Tibial nerve (tissue), 4 donors: ENCODE measurements around the gene TOMM70. TPM values are rescaled to one million over a fixed set of nuclear protein-coding genes. Genes with fewer than 3 reads are reported as not detected.
"Not testable (repeated sequence)": the region's sequence is repeated elsewhere in the genome, so short reads cannot be mapped to it uniquely, and the experiment has no call there.

ENCODE experiments used
- DNase-seq, 2 donors: peaks; one replicate each; pipeline ENCODE4 v3.0.0-alpha.2; 2019; ENCODE audit warnings: low spot score in 2 of 2
- H3K27ac ChIP-seq, 4 donors: fragments of 200-600 bp; sonication (generic) in 3 of 4; one replicate each; pipeline ENCODE4 v1.5.1; 2017 to 2019; ENCODE audit warnings: mild to moderate bottlenecking in 1 of 4
- H3K27me3 ChIP-seq, 2 donors: fragments of 200-600 bp; sonication (generic) in 1 of 2; one replicate each; pipeline versions ENCODE4 v1.5.1 to v1.6.0; 2017 to 2019
- H3K36me3 ChIP-seq, 3 donors: fragments of 200-600 bp; sonication (generic); one replicate each; pipeline ENCODE4 v1.5.1; 2018 to 2019
- H3K4me1 ChIP-seq, 4 donors: fragments of 200-600 bp; sonication (generic) in 3 of 4; one replicate each; pipeline ENCODE4 v1.5.1; 2017 to 2019
- H3K4me3 ChIP-seq, 4 donors: fragments of 200-600 bp; sonication (generic) in 3 of 4; one replicate each; pipeline ENCODE4 v1.5.1; 2017 to 2019; ENCODE audit warnings: mild to moderate bottlenecking in 1 of 4, moderate library complexity in 1 of 4
- H3K9me3 ChIP-seq, 4 donors: fragments of 200-600 bp; sonication (generic) in 3 of 4; one replicate each; pipeline ENCODE4 v1.5.1; 2017 to 2019
- EP300 ChIP-seq, 2 donors: sonication (generic); formaldehyde crosslinking; IDR thresholded peaks; one replicate each; pipeline ENCODE4 v1.6.1; 2017; ENCODE audit warnings: antibody characterized with exemption in 2 of 2, mild to moderate bottlenecking in 1 of 2
- POLR2A ChIP-seq, 2 donors: fragments of 450-650 bp; IDR thresholded peaks; one replicate each; pipeline ENCODE4 v1.6.1; 2017; ENCODE audit warnings: antibody characterized with exemption in 2 of 2, mild to moderate bottlenecking in 2 of 2, moderate library complexity in 2 of 2
- WGBS, 2 donors: methylation state at CpG; one replicate each; pipeline ENCODE4 v1.1.5; 2018; 5-methylcytosine and 5-hydroxymethylcytosine counted together
- total RNA-seq, 4 donors: library from RNA; depleted of rRNA; stranded (reverse); fragments of >200 nt; gene quantifications; one replicate each; pipeline ENCODE4 v1.1.0, GENCODE V29; 2016
- TF ChIP-seq, protein P1 (sequence below), 5 experiments: fragments of 200-600 bp in 3 of 5; fragments of 450-650 bp in 2 of 5; sonication (generic) in 3 of 5; IDR thresholded peaks; one replicate each; pipeline ENCODE4 v1.5.1; 2016 to 2019; ENCODE audit warnings: antibody characterized with exemption in 5 of 5, mild to moderate bottlenecking in 3 of 5, moderate library complexity in 2 of 5

TOMM70 gene
- 10 to 100 TPM; 32.7 to 42.6 (median 38.7) TPM for total RNA-seq

DNA sequence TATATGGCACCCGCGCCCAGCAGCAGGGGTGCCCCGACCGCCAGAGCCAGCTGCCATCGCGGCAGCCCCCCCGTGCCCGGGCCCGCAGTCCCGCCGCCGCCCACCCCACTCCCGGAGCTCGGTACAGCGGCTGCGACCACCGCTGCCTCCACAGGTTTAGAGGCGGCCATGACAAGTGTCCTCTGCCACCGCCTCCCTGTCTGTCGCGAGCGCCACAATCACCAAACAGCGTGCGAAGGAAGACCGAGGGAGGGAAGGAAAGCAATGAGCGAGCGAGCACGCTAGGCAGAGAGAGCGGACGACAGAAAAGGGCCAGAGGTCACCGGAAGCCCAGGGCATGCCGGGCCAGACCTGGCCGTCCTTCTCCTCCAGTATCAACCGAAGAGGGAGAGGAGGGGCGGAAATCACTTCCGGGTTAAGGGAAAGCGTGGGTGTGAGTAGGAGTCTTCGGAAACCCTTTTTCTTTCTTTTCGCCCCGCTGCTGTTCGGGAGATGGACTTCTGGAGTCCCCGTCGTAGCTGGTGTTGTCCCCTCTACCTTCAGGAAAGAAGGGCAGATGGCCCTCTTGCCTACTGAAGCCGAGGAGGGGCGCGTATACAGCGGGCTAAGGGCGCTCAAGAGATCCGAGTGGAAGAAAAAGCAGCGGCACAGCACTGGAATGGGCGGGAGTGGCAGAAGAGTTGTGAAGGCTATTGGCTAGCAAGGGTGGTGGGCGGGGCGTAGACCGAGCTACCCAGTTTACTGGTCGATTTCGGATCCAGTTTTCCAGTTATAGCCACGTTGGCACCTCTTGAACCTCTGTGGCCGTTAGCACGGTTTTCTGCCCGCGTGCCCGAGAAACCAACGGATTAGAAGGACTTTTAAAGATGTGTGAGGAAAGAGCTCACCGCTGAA, at the start of gene TOMM70, which contains the start of gene LNP1:
TSS of gene TOMM70 (minus strand) at position 310 of the 894 bp plus-strand sequence. CDS start at position 170, 140 bp downstream.
TSS of gene LNP1 (plus strand) at position 760 of the 894 bp plus-strand sequence. CDS start 28,191 bp downstream, outside the sequence.
- TF ChIP-seq EP300 (IDR thresholded peaks at IDR 0.05), result peak; percentile 48 to 87
- TF ChIP-seq, protein P1, sequence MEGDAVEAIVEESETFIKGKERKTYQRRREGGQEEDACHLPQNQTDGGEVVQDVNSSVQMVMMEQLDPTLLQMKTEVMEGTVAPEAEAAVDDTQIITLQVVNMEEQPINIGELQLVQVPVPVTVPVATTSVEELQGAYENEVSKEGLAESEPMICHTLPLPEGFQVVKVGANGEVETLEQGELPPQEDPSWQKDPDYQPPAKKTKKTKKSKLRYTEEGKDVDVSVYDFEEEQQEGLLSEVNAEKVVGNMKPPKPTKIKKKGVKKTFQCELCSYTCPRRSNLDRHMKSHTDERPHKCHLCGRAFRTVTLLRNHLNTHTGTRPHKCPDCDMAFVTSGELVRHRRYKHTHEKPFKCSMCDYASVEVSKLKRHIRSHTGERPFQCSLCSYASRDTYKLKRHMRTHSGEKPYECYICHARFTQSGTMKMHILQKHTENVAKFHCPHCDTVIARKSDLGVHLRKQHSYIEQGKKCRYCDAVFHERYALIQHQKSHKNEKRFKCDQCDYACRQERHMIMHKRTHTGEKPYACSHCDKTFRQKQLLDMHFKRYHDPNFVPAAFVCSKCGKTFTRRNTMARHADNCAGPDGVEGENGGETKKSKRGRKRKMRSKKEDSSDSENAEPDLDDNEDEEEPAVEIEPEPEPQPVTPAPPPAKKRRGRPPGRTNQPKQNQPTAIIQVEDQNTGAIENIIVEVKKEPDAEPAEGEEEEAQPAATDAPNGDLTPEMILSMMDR (IDR thresholded peaks at IDR 0.05), result peak in 1 of 5 experiments; percentile 17
- TF ChIP-seq POLR2A (IDR thresholded peaks at IDR 0.05), result peak; percentile 67 to 83
- DNase-seq, result peak; percentile 96 to 97
- H3K4me1 ChIP-seq, result peaks cover 0 to 65% (median 30%) of the 10 kb centered on the region in 4 donors
- no peaks in the 10 kb centered on the region for H3K27me3 ChIP-seq
- 0% methylated on average over 43 to 55 of the region's 64 CpGs for WGBS, 2 donors
- H3K4me3 ChIP-seq, result peak within 1 kb of the TSS; percentile 79 to 100 (median 92)
- peak within 1 kb of the TSS; percentile 82 to 96 (median 93) for H3K27ac ChIP-seq
- no peaks in the 10 kb centered on the region for H3K9me3 ChIP-seq
- H3K36me3 ChIP-seq, result no peaks in the 10 kb centered on the region

DNA sequence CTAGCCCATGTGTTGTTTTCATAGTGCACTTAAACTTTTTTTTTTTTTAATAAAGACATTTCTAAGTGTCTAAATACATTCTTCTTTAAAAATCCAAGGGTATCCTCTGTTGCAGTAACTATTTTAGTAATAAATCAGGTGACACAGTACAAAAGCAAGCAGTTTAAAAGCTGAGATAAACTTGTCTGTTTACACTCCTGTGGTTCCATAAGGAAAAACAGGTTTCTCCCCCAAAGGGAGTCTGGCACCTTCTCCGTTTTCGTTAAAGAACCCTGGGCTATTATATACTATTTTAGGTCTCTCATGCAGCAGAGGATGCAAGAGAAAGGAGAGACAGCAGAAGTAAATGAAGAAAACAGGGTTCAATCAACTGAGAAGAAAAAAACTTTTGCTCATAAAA, 48.3 kb upstream of the TOMM70 start:
- 61 to 84% methylated on average over 2 of the region's 2 CpGs for WGBS, 2 donors
- Histone ChIP-seq H3K4me3 (no peak overlapping the region), H3K27ac (no peak overlapping the region), H3K36me3 (peaks cover 0 to 11% (median 0%) of the 10 kb centered on the region in 3 donors), H3K4me1 (no peaks in the 10 kb centered on the region), H3K9me3 (no peaks in the 10 kb centered on the region), H3K27me3 (no peaks in the 10 kb centered on the region)
- TF ChIP-seq EP300 (IDR thresholded peaks at IDR 0.05) (no peak), POLR2A (IDR thresholded peaks at IDR 0.05) (no peak)
- TF ChIP-seq, protein P1 (IDR thresholded peaks at IDR 0.05), result no peak
- DNase-seq, result no peak

DNA sequence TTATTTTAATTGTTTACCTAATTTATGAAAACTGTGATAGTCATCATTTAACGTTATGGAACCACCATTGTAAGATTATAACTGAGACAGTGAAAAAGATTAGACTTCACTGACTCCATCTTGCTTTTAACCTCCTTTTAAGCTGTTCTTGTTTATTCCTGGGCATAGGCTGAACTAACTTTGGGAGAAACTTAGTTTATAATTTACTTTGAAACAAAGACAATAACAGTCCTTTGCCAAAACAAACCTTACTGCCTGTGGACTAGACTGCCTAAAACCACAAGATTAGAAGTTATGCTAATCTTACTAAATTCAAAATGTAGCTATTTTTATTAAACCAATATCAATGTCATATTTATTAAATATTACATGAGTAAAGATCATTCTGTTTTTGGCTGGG, 47.2 kb upstream of the TOMM70 start:
- 90 to 92% methylated on average over 1 of the region's 1 CpG for WGBS, 2 donors

DNA sequence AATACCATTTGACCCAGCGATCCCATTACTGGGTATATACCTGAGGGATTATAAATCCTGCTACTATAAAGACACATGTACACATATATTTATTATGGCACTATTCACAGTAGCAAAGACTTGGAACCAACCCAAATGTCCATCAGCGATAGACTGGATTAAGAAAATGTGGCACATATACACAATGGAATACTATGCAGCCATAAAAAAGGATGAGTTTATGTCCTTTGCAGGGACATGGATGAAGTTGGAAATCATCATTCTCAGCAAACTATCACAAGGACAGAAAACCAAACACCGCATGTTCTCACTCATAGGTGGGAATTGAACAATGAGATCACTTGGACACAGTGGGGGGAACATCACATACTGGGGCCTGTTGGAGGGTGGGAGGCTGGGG, 46.2 kb upstream of the TOMM70 start:
- H3K4me3 ChIP-seq, H3K27me3 ChIP-seq, H3K36me3 ChIP-seq, H3K4me1 ChIP-seq, H3K9me3 ChIP-seq, DNase-seq, H3K27ac ChIP-seq: not testable (repeated sequence)
- WGBS, 2 donors, result 96 to 100% methylated on average over 3 of the region's 3 CpGs

More for the DNA sequence above, 47.2 kb upstream of the TOMM70 start:
- no peak for TF ChIP-seq POLR2A (IDR thresholded peaks at IDR 0.05)
- no peak for DNase-seq
- Histone ChIP-seq H3K4me1 (no peaks in the 10 kb centered on the region), H3K27me3 (no peaks in the 10 kb centered on the region), H3K9me3 (no peaks in the 10 kb centered on the region), H3K36me3 (peaks cover 0 to 10% (median 0%) of the 10 kb centered on the region in 3 donors), H3K4me3 (no peak overlapping the region), H3K27ac (no peak overlapping the region)

DNA sequence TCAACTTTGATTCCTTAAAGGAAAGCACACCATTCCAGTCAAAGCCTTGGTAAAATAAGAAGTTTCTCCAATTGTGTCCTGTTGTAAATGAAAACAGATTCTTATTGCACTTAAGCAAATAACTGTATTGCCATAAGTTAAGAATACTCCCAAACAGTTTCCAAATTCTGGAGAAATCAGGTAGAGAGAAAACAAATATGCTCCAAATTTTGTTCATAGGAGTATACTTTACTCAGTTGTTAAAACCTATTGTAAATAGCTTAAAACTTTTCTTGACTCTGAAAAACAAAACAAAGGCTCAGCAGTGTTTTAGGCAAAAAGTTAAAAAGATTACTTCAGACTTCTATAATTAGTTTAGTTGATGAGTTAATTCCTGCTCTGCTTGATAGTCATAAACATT, 42.8 kb upstream of the TOMM70 start:
- H3K36me3 ChIP-seq, result no peaks in the 10 kb centered on the region
- H3K9me3 ChIP-seq, result no peaks in the 10 kb centered on the region
- H3K27me3 ChIP-seq, result no peaks in the 10 kb centered on the region
- TF ChIP-seq POLR2A (IDR thresholded peaks at IDR 0.05) (no peak), EP300 (IDR thresholded peaks at IDR 0.05) (no peak)
- TF ChIP-seq, protein P1 (IDR thresholded peaks at IDR 0.05), result no peak
- H3K27ac ChIP-seq, result no peak overlapping the region
- no peak overlapping the region for H3K4me3 ChIP-seq
- no peaks in the 10 kb centered on the region for H3K4me1 ChIP-seq
- DNase-seq, result no peak

DNA sequence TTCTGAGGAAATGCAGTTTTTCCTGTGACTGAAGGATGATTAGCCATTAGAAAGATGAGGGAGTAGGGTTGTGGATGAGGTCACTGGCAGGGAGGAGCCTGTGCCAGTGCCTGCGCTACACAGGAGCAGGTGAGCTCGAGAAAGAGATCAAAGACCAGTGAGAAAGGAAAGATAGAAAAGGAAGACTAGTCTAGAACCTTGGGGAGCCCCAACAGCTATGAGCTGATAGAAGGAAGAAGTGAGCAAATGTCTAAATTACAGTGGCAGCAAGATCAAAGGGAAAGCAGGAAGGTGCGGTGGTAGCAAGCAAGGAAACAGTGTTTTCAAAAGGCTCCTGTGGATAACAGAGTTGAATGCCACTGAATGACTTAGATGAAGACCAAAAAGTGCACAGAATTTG, 40.0 kb upstream of the TOMM70 start:
- H3K27ac ChIP-seq, result no peak overlapping the region
- DNase-seq, result no peak
- H3K9me3 ChIP-seq, result peaks cover 0 to 4% (median 0%) of the 10 kb centered on the region in 4 donors
- no peak for TF ChIP-seq EP300 (IDR thresholded peaks at IDR 0.05)
- no peak for TF ChIP-seq POLR2A (IDR thresholded peaks at IDR 0.05)
- TF ChIP-seq, protein P1 (IDR thresholded peaks at IDR 0.05), result no peak
- no peaks in the 10 kb centered on the region for H3K36me3 ChIP-seq
- H3K4me3 ChIP-seq, result no peak overlapping the region
- WGBS, 2 donors, result 90 to 91% methylated on average over 3 of the region's 3 CpGs
- no peaks in the 10 kb centered on the region for H3K27me3 ChIP-seq
- no peaks in the 10 kb centered on the region for H3K4me1 ChIP-seq
